Uterus (tissue), 4 donors: Measurements from ENCODE around the gene AGPS. TPM values are rescaled to one million over a fixed set of nuclear protein-coding genes. Genes with fewer than 3 reads are reported as not detected.

Source experiments
- DNase-seq, 2 donors: peaks; one replicate each; pipeline ENCODE4 v3.0.0-alpha.2; 2019 to 2020
- H3K27ac ChIP-seq, 2 donors: fragments of 200-600 bp; sonication (generic); 1 replicate in 1 of 2; 2 replicates in 1 of 2; pipeline ENCODE4 v1.5.1; 2016 to 2018
- H3K27me3 ChIP-seq, 2 donors: fragments of 200-600 bp; sonication (generic); one replicate each; pipeline ENCODE4 v1.5.1; 2018 to 2019; ENCODE audit warnings: control low read depth in 1 of 2
- H3K36me3 ChIP-seq, 2 donors: fragments of 200-600 bp; sonication (generic); one replicate each; pipeline ENCODE4 v1.5.1; 2019; ENCODE audit warnings: control low read depth in 1 of 2
- H3K4me1 ChIP-seq, 2 donors: fragments of 200-600 bp; sonication (generic); one replicate each; pipeline ENCODE4 v1.5.1; 2018 to 2019; ENCODE audit warnings: control low read depth in 1 of 2
- H3K4me3 ChIP-seq, 2 donors: fragments of 200-600 bp; sonication (generic); 1 replicate in 1 of 2; 2 replicates in 1 of 2; pipeline ENCODE4 v1.5.1; 2018 to 2019; ENCODE audit warnings: mild to moderate bottlenecking in 1 of 2
- H3K9me3 ChIP-seq, 2 donors: fragments of 200-600 bp; sonication (generic); one replicate each; pipeline ENCODE4 v1.5.1; 2019; ENCODE audit warnings: control low read depth in 1 of 2
- CTCF ChIP-seq, 4 experiments: fragments of 200-600 bp in 2 of 4; fragments of 450-650 bp in 2 of 4; sonication (generic) in 2 of 4; IDR thresholded peaks; one replicate each; pipeline ENCODE4 v1.5.1; 2016 to 2019; ENCODE audit warnings: antibody characterized with exemption in 4 of 4, mild to moderate bottlenecking in 2 of 4, moderate library complexity in 1 of 4
- POLR2A ChIP-seq, 2 donors: fragments of 450-650 bp; IDR thresholded peaks; one replicate each; pipeline ENCODE4 v1.6.1; 2016; ENCODE audit warnings: antibody characterized with exemption in 2 of 2, mild to moderate bottlenecking in 1 of 2, moderate library complexity in 1 of 2
- intact Hi-C: fragments of 100-400 bp; cut with DNase I; formaldehyde crosslinking; loops from one replicate; pipeline ENCODE4 v1.15.1; 2023; ENCODE audit warnings: low total_unique reads
- small RNA-seq: library from RNA; depleted of rRNA; stranded (forward); fragments of <200 nt; gene quantifications from one replicate; pipeline ENCODE3, GENCODE V24; 2016
- total RNA-seq, 4 donors: library from RNA; depleted of rRNA in 3 of 4; stranded (reverse); fragments of >200 nt in 3 of 4; gene quantifications; one replicate each; pipeline versions ENCODE4 v1.1.0 to v1.2.4, GENCODE V29; 2014 to 2023
- donor health status: DM: yes; HTN: yes; CAD: no.

AGPS gene
- total RNA-seq, 4 donors from 2014 or later, result 10.2 to 64.4 (median 40.0) TPM

- no peaks in the 10 kb centered on the region for H3K36me3 ChIP-seq
- no peak for DNase-seq
- H3K9me3 ChIP-seq, result no peaks in the 10 kb centered on the region
- no peak overlapping the region for H3K4me3 ChIP-seq
- TF ChIP-seq CTCF (IDR thresholded peaks at IDR 0.05), result no peak
- no peak for TF ChIP-seq POLR2A (IDR thresholded peaks at IDR 0.05)
- no peaks in the 10 kb centered on the region for H3K4me1 ChIP-seq
- intact Hi-C loops, result no loop called here
- no peak overlapping the region for H3K27ac ChIP-seq
- H3K27me3 ChIP-seq, result no peaks in the 10 kb centered on the region
Observed at GRCh38 chr2:177589186-177589585, 196.6 kb downstream of the AGPS start.

- no peak overlapping the region for H3K4me3 ChIP-seq
- no peak for TF ChIP-seq CTCF (IDR thresholded peaks at IDR 0.05)
- no peak for TF ChIP-seq POLR2A (IDR thresholded peaks at IDR 0.05)
- no peaks in the 10 kb centered on the region for H3K27me3 ChIP-seq
- H3K9me3 ChIP-seq, result no peaks in the 10 kb centered on the region
- no peaks in the 10 kb centered on the region for H3K36me3 ChIP-seq
- no peaks in the 10 kb centered on the region for H3K4me1 ChIP-seq
- intact Hi-C loops, result no loop called here
- no peak for DNase-seq
- no peak overlapping the region for H3K27ac ChIP-seq
Observed at GRCh38 chr2:177592397-177592796, 199.8 kb downstream of the AGPS start.

GRCh38 chr2:177592945-177593344, 200.4 kb downstream of the AGPS start:
- Histone ChIP-seq H3K4me3 (no peak overlapping the region), H3K9me3 (no peaks in the 10 kb centered on the region), H3K4me1 (no peaks in the 10 kb centered on the region), H3K27me3 (no peaks in the 10 kb centered on the region), H3K36me3 (no peaks in the 10 kb centered on the region), H3K27ac (no peak overlapping the region)
- TF ChIP-seq CTCF (IDR thresholded peaks at IDR 0.05) (no peak), POLR2A (IDR thresholded peaks at IDR 0.05) (no peak)
- no peak for DNase-seq
- intact Hi-C loops, result no loop called here

DNA sequence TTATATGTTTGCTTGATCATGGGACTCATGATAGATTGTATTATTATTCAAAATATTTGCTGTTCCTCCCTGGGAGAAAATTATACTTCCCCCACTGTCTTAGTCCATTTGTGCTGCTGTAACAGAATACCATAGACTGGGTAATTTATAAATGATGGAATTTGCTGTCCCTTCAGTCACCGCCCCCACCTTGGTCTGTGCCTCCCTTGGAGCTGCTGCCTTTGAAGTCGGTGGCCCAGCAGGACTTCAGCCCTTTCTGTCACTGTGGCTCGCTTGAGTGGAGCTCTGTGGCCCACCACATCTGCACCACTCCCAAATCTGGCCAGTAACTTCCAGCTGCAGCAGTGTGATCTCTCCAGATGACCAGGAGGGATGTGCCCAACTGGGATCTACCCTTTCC, 200.8 kb downstream of the AGPS start:
- Histone ChIP-seq H3K4me1 (no peaks in the 10 kb centered on the region), H3K36me3 (no peaks in the 10 kb centered on the region), H3K27ac (no peak overlapping the region), H3K27me3 (no peaks in the 10 kb centered on the region), H3K9me3 (no peaks in the 10 kb centered on the region), H3K4me3 (no peak overlapping the region)
- DNase-seq, result no peak
- TF ChIP-seq POLR2A (IDR thresholded peaks at IDR 0.05) (no peak), CTCF (IDR thresholded peaks at IDR 0.05) (no peak)
- intact Hi-C loops, result no loop called here

Small RNA genes within 50 kb of the gene (small RNA-seq; reads per million reads assigned to genes)
- not detected for gene RF01210

Other genes with a start within 250 kb of the AGPS start
- gene HNRNPA3, start 180.0 kb upstream of the AGPS start, total RNA-seq, result 100 to 1,000 TPM in 2 of 4 donors, 10 to 100 TPM in 2; 56.4 to 256 (median 107) TPM
- 100 to 1,000 TPM in 1 of 4 donors, 10 to 100 TPM in 3; 53.0 to 148 (median 90.0) TPM for gene NFE2L2, start 128.0 kb upstream of the AGPS start, total RNA-seq